Esophagus muscularis mucosa (tissue), 3 donors: Measurements from ENCODE around the gene FATE1.

Experiments
- POLR2A ChIP-seq: fragments of 450-650 bp; IDR thresholded peaks from one replicate; pipeline ENCODE4 v1.6.1; 2017; ENCODE audit warnings: antibody characterized with exemption, moderate library complexity, mild to moderate bottlenecking, low read depth
- TF ChIP-seq, protein P1 (sequence below), 3 experiments: fragments of 200-600 bp in 2 of 3; fragments of 450-650 bp in 1 of 3; sonication (generic) in 2 of 3; IDR thresholded peaks; one replicate each; pipeline ENCODE4 v1.5.1; 2017 to 2019; ENCODE audit warnings: antibody characterized with exemption in 3 of 3, mild to moderate bottlenecking in 2 of 3, moderate library complexity in 1 of 3

DNA sequence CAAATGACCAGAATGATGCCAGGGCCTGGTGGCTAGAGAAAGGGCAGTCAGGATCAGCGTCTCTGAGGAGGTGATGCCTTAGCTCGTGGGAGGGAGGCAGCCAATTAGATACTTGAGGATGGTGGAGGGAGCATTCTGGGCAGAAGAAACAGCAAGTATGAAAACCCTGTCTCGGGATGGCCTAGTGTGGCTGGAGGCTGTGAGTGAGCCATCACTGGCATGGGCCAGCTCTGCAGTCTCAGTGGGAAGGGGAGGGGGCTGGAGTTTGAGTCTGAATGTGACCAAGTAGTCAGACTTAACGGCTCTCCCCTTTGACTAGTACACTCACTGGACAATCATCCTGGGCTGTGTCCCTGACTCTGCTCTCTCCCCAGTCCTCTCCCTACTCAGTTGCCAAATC, 25.8 kb downstream of the FATE1 start:
- TF ChIP-seq, protein P1, sequence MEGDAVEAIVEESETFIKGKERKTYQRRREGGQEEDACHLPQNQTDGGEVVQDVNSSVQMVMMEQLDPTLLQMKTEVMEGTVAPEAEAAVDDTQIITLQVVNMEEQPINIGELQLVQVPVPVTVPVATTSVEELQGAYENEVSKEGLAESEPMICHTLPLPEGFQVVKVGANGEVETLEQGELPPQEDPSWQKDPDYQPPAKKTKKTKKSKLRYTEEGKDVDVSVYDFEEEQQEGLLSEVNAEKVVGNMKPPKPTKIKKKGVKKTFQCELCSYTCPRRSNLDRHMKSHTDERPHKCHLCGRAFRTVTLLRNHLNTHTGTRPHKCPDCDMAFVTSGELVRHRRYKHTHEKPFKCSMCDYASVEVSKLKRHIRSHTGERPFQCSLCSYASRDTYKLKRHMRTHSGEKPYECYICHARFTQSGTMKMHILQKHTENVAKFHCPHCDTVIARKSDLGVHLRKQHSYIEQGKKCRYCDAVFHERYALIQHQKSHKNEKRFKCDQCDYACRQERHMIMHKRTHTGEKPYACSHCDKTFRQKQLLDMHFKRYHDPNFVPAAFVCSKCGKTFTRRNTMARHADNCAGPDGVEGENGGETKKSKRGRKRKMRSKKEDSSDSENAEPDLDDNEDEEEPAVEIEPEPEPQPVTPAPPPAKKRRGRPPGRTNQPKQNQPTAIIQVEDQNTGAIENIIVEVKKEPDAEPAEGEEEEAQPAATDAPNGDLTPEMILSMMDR (IDR thresholded peaks at IDR 0.05) = no peak
- no peak for TF ChIP-seq POLR2A
